ENCODE data around the gene TTC39C.

The TTC39C gene

DNA sequence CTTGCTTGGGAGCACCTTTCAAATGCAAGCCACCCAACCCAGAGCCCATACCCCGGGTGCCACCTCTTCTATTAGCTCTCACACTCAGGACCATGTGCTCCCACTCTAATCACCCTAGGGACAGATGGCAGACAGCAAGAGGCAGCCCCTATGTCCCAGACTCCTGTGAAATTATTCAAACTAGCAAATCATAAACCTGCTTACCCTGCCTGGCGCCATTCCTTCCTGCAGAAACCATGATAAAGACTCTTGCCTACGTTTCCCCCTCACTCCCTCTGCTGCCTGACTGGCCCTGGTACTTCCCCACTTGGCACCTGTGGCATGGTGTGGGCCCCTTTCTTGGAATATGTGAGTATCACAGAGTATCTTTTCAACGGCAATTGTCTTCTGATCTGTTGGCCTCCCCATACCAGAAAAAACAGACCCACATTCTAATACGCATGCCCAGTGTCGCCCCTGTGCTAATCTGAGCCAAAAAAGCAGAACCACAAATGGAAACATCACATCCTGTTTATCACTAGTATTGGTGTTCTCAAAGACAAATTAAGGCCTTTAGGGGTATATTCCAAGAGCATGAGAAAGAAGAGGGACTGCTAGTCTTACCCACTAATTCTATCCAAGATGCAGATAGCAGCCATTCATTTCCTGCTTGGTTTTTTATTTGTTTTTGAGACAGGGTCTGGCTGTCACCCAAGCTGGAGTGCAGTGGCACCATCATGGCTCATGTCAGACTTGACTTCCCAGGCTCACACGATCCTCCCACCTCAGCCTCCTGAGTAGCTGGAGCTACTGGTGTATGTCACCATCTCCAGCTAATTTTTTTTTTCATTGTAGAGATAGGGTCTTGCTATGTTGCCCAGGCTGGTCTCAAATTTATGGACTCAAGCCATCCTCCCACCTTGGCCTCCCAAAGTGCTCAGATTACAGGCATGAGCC, 44.1 kb upstream of the TTC39C start:
- Histone ChIP-seq H3K4me3 (ENCODE audit: low read depth, low read length) (no peak overlapping the region), H3K27ac (peak overlapping the region; percentile 80), H3K9me3 (ENCODE audit: severe bottlenecking) (peaks cover 3% of the 10 kb centered on the region), H3K27me3 (ENCODE audit: insufficient read depth, low read depth, severe bottlenecking) (no peaks in the 10 kb centered on the region), H3K36me3 (no peaks in the 10 kb centered on the region)
- TF ChIP-seq, protein P1, sequence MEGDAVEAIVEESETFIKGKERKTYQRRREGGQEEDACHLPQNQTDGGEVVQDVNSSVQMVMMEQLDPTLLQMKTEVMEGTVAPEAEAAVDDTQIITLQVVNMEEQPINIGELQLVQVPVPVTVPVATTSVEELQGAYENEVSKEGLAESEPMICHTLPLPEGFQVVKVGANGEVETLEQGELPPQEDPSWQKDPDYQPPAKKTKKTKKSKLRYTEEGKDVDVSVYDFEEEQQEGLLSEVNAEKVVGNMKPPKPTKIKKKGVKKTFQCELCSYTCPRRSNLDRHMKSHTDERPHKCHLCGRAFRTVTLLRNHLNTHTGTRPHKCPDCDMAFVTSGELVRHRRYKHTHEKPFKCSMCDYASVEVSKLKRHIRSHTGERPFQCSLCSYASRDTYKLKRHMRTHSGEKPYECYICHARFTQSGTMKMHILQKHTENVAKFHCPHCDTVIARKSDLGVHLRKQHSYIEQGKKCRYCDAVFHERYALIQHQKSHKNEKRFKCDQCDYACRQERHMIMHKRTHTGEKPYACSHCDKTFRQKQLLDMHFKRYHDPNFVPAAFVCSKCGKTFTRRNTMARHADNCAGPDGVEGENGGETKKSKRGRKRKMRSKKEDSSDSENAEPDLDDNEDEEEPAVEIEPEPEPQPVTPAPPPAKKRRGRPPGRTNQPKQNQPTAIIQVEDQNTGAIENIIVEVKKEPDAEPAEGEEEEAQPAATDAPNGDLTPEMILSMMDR (IDR thresholded peaks at IDR 0.05; ENCODE audit: low read depth, low read length) = no peak
- DNase-seq = no peak

DNA sequence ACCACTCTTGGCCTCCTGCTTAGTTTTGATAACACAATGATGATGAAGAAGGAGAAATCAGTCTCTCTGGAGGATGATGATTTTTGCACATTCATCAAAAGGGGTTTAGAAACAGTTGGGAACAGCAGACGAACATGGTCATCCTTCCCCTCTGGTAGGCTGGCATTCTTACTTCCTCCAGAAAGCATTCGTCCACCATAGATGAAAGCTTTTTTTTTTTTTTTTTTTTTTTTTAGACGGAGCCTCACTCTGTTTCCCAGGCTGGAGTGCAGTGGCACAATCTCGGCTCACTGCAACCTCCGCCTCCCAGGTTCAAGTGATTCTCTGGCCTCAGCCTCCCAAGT, 43.5 kb upstream of the TTC39C start:
- H3K27me3 ChIP-seq (ENCODE audit: insufficient read depth, low read depth, severe bottlenecking) = no peaks in the 10 kb centered on the region
- TF ChIP-seq, protein P1 (IDR thresholded peaks at IDR 0.05; ENCODE audit: low read depth, low read length) = no peak
- H3K36me3 ChIP-seq = no peaks in the 10 kb centered on the region
- H3K4me3 ChIP-seq (ENCODE audit: low read depth, low read length) = no peak overlapping the region
- peak overlapping the region; percentile 80 for H3K27ac ChIP-seq
- H3K9me3 ChIP-seq (ENCODE audit: severe bottlenecking) = peaks cover 3% of the 10 kb centered on the region
- DNase-seq = no peak

DNA sequence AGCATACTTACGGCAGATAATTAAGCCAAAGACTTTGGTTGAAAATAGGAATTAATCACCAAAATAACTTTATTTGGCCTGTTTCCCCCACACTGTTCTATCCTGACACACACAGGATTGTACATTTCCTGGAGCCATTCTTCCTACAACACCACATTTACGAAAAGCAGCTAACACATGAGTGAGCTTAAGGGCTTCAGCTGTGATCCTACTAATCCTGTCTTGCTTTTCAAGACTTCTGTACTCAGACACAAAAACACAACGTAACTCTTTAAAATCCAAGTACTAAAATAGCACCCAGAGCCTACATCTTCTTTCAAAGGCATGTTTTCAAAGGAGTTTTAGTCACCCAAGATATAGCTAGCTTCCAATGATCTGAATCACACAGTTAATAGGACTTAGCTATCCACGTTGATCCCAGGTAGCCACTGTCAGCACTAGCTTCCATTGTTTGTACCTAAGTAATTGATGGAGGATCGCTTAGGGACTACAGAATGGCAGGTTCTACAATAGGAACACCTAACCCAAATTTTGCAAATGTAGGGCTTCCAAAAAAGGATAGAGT, 42.8 kb upstream of the TTC39C start:
- DNase-seq = no peak

DNA sequence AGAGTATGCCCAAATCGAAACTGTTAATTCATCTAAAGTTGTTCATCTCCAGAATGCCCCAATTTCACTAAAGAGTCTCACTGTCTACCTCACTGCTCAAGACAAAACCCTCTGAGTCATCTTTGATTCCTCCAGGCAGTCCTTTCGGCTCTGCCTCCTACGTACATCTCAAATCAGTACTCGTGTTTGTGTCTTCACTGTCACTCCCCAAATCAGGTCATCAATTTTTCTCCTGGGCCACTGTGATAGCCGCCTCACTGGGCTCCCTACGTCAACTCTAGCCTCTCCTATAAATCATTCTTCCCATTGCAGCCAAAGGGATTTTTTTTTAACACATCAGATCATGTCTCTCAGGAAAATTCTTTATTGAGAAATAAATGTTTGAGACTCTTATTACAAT, 42.1 kb upstream of the TTC39C start:
- Histone ChIP-seq H3K27me3 (ENCODE audit: insufficient read depth, low read depth, severe bottlenecking) (no peaks in the 10 kb centered on the region), H3K27ac (peak overlapping the region; percentile 80), H3K4me3 (ENCODE audit: low read depth, low read length) (no peak overlapping the region), H3K9me3 (ENCODE audit: severe bottlenecking) (peaks cover 3% of the 10 kb centered on the region), H3K36me3 (no peaks in the 10 kb centered on the region)
- DNase-seq = no peak
- TF ChIP-seq, protein P1 (IDR thresholded peaks at IDR 0.05; ENCODE audit: low read depth, low read length) = no peak

More for the DNA sequence above, 42.8 kb upstream of the TTC39C start:
- Histone ChIP-seq H3K27ac (peak overlapping the region; percentile 80), H3K9me3 (ENCODE audit: severe bottlenecking) (peaks cover 3% of the 10 kb centered on the region), H3K36me3 (no peaks in the 10 kb centered on the region), H3K4me3 (ENCODE audit: low read depth, low read length) (peak overlapping the region; percentile 16; the same call in 1 of the 2 replicates), H3K27me3 (ENCODE audit: insufficient read depth, low read depth, severe bottlenecking) (no peaks in the 10 kb centered on the region)
- TF ChIP-seq, protein P1 (IDR thresholded peaks at IDR 0.05; ENCODE audit: low read depth, low read length) = no peak

DNA sequence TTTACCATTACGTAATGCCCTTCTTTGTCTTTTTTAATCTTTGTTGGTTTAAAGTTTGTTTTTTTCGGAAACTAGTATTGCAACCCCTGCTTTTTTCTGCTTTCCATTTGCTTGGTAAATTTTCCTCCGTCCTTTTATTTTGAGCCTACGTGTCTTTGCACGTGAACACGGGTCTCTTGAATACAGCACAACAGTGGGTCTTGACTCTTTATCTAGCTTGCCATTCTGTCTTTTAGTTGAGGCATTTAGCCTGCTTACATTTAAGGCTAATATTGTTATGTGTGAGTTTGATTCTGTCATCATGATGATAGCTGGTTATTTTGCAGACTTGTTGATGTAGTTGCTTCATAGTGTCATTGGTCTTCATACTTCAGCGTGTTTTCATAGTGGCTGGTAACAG, 37.5 kb upstream of the TTC39C start:
- Histone ChIP-seq H3K36me3 (no peaks in the 10 kb centered on the region), H3K27ac (no peak overlapping the region; the same call in 1 of the 2 replicates), H3K9me3 (ENCODE audit: severe bottlenecking) (peaks cover 3% of the 10 kb centered on the region), H3K4me3 (ENCODE audit: low read depth, low read length) (no peak overlapping the region), H3K27me3 (ENCODE audit: insufficient read depth, low read depth, severe bottlenecking) (no peaks in the 10 kb centered on the region)
- no peak for DNase-seq
- TF ChIP-seq, protein P1 (IDR thresholded peaks at IDR 0.05; ENCODE audit: low read depth, low read length) = no peak
